Subcutaneous abdominal adipose tissue (tissue), 5 donors: ENCODE results near the gene TPST2.

Experiments used
- H3K27ac ChIP-seq: one replicate; pipeline ENCODE4 v1.7.0; 2013; ENCODE audit warnings: low read depth, mild to moderate bottlenecking, inconsistent platforms, low read length, moderate library complexity
- H3K27me3 ChIP-seq, 5 donors: one replicate each; pipeline ENCODE4 v1.7.0; 2013; ENCODE audit warnings: low read length in 5 of 5, inconsistent platforms in 1 of 5; ENCODE audit not compliant: control insufficient read depth in 5 of 5, insufficient read depth in 4 of 5
- H3K36me3 ChIP-seq, 5 donors: one replicate each; pipeline ENCODE4 v1.7.0; 2013; ENCODE audit warnings: low read length in 5 of 5; ENCODE audit not compliant: control insufficient read depth in 5 of 5, insufficient read depth in 5 of 5
- H3K4me1 ChIP-seq, 5 donors: one replicate each; pipeline ENCODE4 v1.7.0; 2013; ENCODE audit warnings: low read length in 5 of 5, mild to moderate bottlenecking in 3 of 5, moderate library complexity in 1 of 5; ENCODE audit not compliant: control insufficient read depth in 5 of 5, insufficient read depth in 5 of 5
- H3K4me3 ChIP-seq, 5 donors: one replicate each; pipeline ENCODE4 v1.7.0; 2013; ENCODE audit warnings: low read length in 5 of 5, low read depth in 1 of 5
- H3K9ac ChIP-seq, 5 donors: one replicate each; pipeline ENCODE4 v1.7.0; 2013; ENCODE audit warnings: low read length in 5 of 5, mild to moderate bottlenecking in 4 of 5, moderate library complexity in 3 of 5
- H3K9me3 ChIP-seq, 5 donors: one replicate each; pipeline ENCODE4 v1.7.0; 2013; ENCODE audit warnings: low read length in 5 of 5; ENCODE audit not compliant: control insufficient read depth in 5 of 5
- donor health status: healthy.
- donor health status: healthy.
- donor health status: healthy.
- donor health status: healthy.
- donor health status: healthy.

Gene TPST2

DNA sequence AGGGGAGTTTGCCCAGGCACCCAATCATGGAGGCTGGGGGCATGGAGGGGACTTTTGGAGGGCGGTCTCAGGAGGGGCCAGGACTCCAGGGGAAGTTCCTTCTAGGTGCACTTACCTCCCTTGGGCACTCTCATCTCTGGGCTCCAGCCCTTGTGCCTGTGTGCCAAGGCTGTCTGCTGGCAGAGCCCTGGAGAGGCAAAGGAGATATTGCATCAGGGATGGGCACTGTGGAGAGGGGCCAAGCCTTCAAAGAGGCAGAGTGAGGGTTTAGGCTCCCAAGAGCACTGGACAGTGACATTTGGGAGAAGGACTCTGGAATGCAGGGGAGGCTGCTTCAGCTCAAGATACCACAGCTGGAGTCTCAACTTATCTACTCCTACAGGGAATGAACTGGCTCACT, 45.4 kb downstream of the TPST2 start:
- Histone ChIP-seq H3K27me3 (no peaks in the 10 kb centered on the region), H3K36me3 (peaks cover 3 to 34% (median 29%) of the 10 kb centered on the region in 5 donors), H3K4me1 (peaks cover 0 to 52% (median 34%) of the 10 kb centered on the region in 5 donors), H3K9me3 (no peaks in the 10 kb centered on the region), H3K9ac (no peak overlapping the region), H3K27ac (no peak overlapping the region), H3K4me3 (no peak overlapping the region)

DNA sequence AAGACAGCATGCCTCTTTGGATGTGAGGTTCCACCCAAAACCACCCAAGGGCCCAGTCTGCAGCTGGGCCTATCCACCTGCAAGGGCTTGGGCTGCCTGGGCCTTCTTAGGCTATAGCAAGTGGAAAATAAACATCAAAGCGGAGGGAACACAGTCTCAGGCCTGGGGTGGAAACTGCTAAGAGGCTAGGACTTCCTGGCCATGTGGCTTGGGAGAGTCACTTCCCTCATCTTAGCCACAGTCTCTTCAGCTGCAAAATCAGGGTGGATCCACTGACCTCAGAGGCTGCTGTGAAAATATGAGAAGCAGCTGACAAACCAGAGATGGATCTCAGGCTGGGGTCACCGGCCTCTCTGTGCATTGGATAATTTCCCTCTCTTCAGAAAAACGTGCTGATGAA, 47.1 kb downstream of the TPST2 start:
- H3K9ac ChIP-seq: no peak overlapping the region
- peaks cover 3 to 49% (median 37%) of the 10 kb centered on the region in 5 donors for H3K36me3 ChIP-seq
- H3K27me3 ChIP-seq: no peaks in the 10 kb centered on the region
- no peak overlapping the region for H3K27ac ChIP-seq
- H3K4me3 ChIP-seq: no peak overlapping the region
- H3K9me3 ChIP-seq: no peaks in the 10 kb centered on the region
- peaks cover 0 to 46% (median 34%) of the 10 kb centered on the region in 5 donors for H3K4me1 ChIP-seq

DNA sequence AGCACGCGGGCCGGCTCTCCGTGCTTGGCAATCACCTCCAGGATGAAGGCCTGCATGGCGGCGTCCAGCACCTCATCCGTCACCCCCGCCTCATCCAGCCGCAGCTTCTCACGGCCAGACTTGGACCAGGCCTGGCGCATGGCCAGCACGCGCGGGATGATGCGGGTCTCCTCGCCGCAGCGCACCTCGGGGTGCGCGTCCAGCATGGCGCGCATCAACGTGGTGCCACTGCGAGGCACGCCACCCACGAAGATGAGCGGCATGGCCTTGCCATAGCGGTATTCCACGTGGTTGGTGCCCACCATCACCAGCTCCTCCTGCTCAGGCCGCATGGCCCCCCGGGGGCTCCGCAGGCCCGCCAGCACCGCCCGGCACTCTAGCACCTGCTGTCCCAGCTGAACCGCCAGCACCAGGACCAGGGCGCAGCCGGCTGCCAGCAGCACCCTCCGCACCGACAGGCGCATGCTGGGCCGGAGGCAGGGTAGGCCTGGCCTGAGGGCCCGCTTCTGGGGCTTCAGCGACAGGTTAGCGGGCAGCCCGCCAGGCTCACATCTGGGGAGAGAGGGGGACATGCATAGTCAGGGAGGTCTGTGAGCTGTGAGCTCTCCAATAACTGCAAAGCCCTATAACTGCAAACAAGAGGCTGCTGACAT, 48.6 kb downstream of the TPST2 start:
- Histone ChIP-seq H3K9me3 (no peaks in the 10 kb centered on the region), H3K27me3 (no peaks in the 10 kb centered on the region), H3K36me3 (peaks cover 3 to 63% (median 41%) of the 10 kb centered on the region in 5 donors), H3K9ac (no peak overlapping the region), H3K4me1 (peaks cover 0 to 32% (median 21%) of the 10 kb centered on the region in 5 donors), H3K4me3 (no peak overlapping the region), H3K27ac (no peak overlapping the region)

DNA sequence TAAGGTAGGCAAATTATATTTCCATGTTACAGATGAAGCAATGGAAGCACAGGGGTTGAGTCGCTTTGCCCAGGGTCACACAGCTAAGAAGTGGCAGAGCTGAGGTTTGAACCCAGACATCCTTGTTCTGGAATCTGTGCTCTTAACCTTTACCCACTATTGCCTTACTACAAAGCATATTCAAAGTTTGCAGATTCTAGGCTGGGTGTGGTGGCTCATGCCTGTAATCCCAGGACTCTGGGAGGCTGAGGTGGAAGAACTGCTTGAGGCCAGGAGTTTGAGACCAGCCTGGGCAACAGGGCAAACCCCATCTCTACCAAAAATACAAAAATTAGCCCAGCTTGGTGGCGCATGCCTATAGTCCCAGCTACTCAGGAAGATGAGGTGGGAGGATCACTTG, 49.8 kb downstream of the TPST2 start:
- Histone ChIP-seq H3K4me3 (no peak overlapping the region), H3K27me3 (no peaks in the 10 kb centered on the region), H3K36me3 (peaks cover 8 to 74% (median 50%) of the 10 kb centered on the region in 5 donors), H3K9ac (no peak overlapping the region), H3K27ac (no peak overlapping the region), H3K4me1 (peaks cover 0 to 31% (median 16%) of the 10 kb centered on the region in 5 donors), H3K9me3 (no peaks in the 10 kb centered on the region)

DNA sequence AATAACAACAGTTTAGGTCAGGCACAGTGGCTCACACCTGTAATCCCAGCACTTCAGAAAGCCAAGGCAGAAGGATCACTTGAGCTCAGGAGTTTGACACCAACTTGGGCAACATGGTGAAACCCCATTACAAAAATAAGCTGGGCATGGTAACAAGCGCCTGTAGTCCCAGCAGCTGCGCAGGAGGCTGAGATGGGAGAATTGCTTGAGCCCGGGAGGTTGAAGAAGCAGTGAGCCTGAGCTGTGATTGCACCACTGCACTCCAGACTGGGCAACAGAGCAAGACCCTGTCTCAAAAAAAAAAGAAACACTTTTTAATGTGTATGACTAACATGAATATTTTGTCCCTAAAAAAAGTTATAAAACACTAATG, 53.2 kb downstream of the TPST2 start:
- Histone ChIP-seq H3K27ac (no peak overlapping the region), H3K9me3 (no peaks in the 10 kb centered on the region), H3K4me3 (no peak overlapping the region), H3K9ac (no peak overlapping the region), H3K27me3 (no peaks in the 10 kb centered on the region), H3K4me1 (peaks cover 0 to 8% (median 0%) of the 10 kb centered on the region in 5 donors), H3K36me3 (peaks cover 14 to 87% (median 58%) of the 10 kb centered on the region in 5 donors)

DNA sequence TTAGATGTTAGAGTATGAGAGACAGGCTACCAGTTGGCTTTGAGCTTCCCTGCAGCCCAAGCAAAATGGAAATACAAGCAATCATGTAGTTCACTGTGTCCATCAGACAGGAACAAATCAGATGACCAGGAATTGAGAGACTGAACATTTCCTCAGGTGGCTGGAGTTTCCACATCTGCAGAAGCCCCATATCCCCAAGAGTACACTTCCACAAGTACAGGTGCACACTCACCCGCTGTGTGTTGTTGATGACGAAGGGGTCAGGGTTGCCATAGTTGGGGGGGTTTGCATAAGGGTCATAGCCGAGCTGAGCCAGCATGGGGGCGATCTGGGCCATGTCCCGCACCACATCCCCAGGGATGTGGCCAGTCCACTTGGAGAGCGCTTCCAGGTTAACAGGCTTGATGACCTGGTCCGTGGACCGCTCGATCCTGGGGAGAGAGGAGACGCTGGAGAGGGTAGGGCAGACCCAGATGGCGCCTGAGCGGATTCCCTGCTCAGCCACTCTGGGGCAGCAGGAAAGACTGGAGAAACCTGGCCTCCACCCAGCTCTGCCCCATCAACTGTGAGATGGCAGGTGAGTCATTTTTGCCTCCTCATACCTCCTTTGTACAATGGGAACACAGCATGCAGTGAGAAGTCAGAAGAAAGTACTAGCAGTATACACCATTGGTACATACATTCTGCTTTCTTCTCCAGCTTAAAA, 53.7 kb downstream of the TPST2 start:
- Histone ChIP-seq H3K9ac (no peak overlapping the region), H3K36me3 (peaks cover 16 to 88% (median 59%) of the 10 kb centered on the region in 5 donors), H3K4me3 (no peak overlapping the region), H3K9me3 (no peaks in the 10 kb centered on the region), H3K27ac (no peak overlapping the region), H3K27me3 (no peaks in the 10 kb centered on the region), H3K4me1 (peaks cover 0 to 8% (median 0%) of the 10 kb centered on the region in 5 donors)

DNA sequence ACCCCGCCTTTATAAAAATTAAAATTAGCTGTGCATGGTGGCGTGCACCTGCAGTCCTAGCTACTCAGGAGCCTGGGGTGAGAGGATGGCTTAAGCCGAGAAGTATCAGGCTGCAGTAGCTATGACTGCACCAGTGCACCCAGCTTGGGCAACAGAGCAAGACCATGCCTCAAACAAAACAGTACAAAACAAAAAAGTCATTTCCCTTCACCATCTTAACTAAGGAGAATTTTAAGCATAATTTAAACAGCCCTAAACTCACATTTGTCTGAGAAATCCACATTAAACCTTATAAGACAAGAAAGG, 54.4 kb downstream of the TPST2 start:
- Histone ChIP-seq H3K4me3 (no peak overlapping the region), H3K4me1 (peaks cover 0 to 8% (median 0%) of the 10 kb centered on the region in 5 donors), H3K27ac (no peak overlapping the region), H3K36me3 (peaks cover 20 to 86% (median 56%) of the 10 kb centered on the region in 5 donors), H3K9ac (no peak overlapping the region), H3K27me3 (no peaks in the 10 kb centered on the region), H3K9me3 (no peaks in the 10 kb centered on the region)

DNA sequence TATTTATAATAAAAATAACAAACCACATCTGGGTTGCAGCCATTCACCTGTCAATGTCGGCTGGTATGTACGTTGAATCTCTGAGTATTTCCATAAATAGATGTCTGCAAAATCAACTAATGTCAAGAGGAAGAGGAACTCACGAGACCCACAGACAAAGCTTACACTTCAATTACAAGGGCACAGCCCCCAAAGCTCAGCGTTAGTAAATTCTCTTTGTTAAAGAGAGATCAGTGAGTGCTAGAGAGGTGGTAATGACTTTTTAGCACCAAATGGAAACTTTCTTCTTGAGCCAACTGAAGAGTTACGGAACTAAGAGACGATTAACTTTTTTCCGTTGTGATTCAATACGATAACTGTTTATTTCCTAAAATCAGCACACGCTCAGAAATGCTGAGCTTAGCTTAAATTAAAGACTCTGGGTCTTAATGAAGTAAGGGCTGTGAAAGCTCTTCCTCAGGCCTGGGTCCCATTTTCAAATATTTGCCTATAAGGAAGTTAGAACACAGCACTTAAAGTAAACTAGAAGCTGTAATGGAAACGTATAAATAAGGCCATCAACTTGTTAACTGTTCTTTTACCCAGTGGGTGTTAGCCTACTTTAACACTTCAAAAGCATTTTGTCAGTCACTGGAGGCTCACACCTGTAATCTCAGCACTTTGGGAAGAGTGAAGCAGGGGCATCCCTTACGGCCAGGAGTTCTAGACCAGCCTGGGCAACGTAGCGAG, 54.9 kb downstream of the TPST2 start:
- Histone ChIP-seq H3K27ac (no peak overlapping the region), H3K9ac (no peak overlapping the region), H3K27me3 (no peaks in the 10 kb centered on the region), H3K4me1 (peaks cover 0 to 8% (median under 1%) of the 10 kb centered on the region in 5 donors), H3K36me3 (peaks cover 20 to 83% (median 56%) of the 10 kb centered on the region in 5 donors), H3K4me3 (no peak overlapping the region), H3K9me3 (no peaks in the 10 kb centered on the region)

DNA sequence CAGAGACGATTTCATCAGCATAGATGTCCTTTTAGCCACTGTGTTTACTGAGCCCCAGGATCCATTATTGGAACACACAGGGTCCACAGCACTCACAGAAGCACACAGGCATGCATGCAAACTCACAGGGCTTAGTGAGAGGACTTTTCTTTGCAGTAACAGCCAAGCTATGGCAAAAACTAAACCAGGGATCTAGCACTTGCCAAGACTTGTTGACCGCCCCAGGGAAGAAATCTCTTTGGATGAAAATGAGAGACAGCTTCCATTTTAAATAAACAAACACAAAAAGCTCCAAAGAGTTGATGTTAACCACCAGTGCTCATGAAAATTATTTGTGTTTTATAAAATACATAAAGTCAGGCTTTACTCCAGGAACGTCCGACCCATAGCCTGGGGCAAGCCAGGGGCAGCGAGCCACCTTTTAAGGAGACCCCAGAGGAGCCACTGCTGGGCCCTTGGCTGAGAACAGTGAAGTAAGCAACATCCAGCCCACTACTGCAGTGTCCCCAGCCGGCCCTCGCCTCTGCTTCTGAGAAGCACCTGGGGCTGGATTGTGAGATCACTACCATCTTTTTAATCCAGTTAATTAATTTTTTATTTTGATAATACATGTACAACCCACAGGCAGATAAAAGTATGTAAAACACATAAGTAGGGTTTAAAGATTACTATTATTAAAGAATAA, 55.6 kb downstream of the TPST2 start:
- H3K36me3 ChIP-seq: peaks cover 16 to 83% (median 59%) of the 10 kb centered on the region in 5 donors
- H3K27ac ChIP-seq: no peak overlapping the region
- no peak overlapping the region for H3K9ac ChIP-seq

More for the DNA sequence above, 55.6 kb downstream of the TPST2 start:
- H3K4me3 ChIP-seq: no peak overlapping the region
- H3K4me1 ChIP-seq: peaks cover 0 to 13% (median 5%) of the 10 kb centered on the region in 5 donors
- H3K9me3 ChIP-seq: no peaks in the 10 kb centered on the region
- H3K27me3 ChIP-seq: no peaks in the 10 kb centered on the region
